ENCODE data around the gene SPACA9. TPM values are rescaled to one million over a fixed set of nuclear protein-coding genes. Genes with fewer than 3 reads are reported as not detected.

SPACA9 gene
- total and polyA plus RNA-seq, 2 of the 4 experiments (the other 2 are of a cell fraction): 0.90 to 4.9 TPM

- H3K4me1 ChIP-seq (ENCODE audit: control insufficient read depth, insufficient read depth, low read length): peaks cover 2% of the 10 kb centered on the region; the same call in 1 of the 2 replicates
- H2BK5ac ChIP-seq (ENCODE audit: low read depth, low read length, poor library complexity, severe bottlenecking): no peak overlapping the region
- intact Hi-C loops (cut with micrococcal nuclease) (no loop called here), dilution Hi-C loops (cut with HindIII; ENCODE audit: low sequenced_read_pairs, unreplicated experiment) (no loop called here), in situ Hi-C loops (cut with MboI; ENCODE audit: low sequenced_read_pairs) (no loop called here)
- no peak overlapping the region for H3K9ac ChIP-seq (ENCODE audit: low read depth, low read length)
- no peak overlapping the region for H3K4ac ChIP-seq (ENCODE audit: low read depth, low read length)
- H3K23ac ChIP-seq (ENCODE audit: low read depth, low read length): no peak overlapping the region
- ChIA-PET CTCF (no interaction called here), POLR2A (ENCODE audit: unreplicated experiment) (no interaction called here)
- no peak overlapping the region for H3K4me3 ChIP-seq (ENCODE audit: insufficient read depth, low read depth, low read length)
- peaks cover 25% of the 10 kb centered on the region for H3K27me3 ChIP-seq (ENCODE audit: control insufficient read depth, insufficient read depth, low read length)
- H3K14ac ChIP-seq (replicated peaks; ENCODE audit: low read depth, low read length): no peak overlapping the region
- H2AK9ac ChIP-seq (replicated peaks; ENCODE audit: low read depth, low read length, poor library complexity): no peak overlapping the region
- no peak overlapping the region for H2BK120ac ChIP-seq (ENCODE audit: low read depth, low read length)
- no peak overlapping the region for H3K27ac ChIP-seq (ENCODE audit: insufficient read depth, low read length)
- no peak overlapping the region for H3K56ac ChIP-seq (ENCODE audit: extremely low read depth, insufficient read depth, low read length)
- H3K79me1 ChIP-seq (ENCODE audit: low read depth in 1 of 2, low read length in 2 of 2): no peaks in the 10 kb centered on the region
- H4K8ac ChIP-seq (ENCODE audit: low read depth in 2 of 2, low read length in 2 of 2): no peak overlapping the region
- ATAC-seq (ENCODE audit: low read depth) (no peak), DNase-seq (no peak)
- no peak overlapping the region for H2AFZ ChIP-seq (replicated peaks; ENCODE audit: low read length, poor library complexity)
- H3K9me1 ChIP-seq (ENCODE audit: insufficient read depth, low read length): no peaks in the 10 kb centered on the region; the same call in 1 of the 2 replicates
- no TSS peak for BruUV-seq (replicated peaks)
- H2AK5ac ChIP-seq (ENCODE audit: low read depth, low read length): no peak overlapping the region
- no peak for TF ChIP-seq RAD21 (IDR thresholded peaks at IDR 0.05; ENCODE audit: low read length)
- no peak for TF ChIP-seq USF2 (IDR thresholded peaks at IDR 0.05; ENCODE audit: low read depth, low read length)
- TF ChIP-seq NFE2L2 (IDR thresholded peaks at IDR 0.05; ENCODE audit: low read depth, low read length): no peak
- no peak for TF ChIP-seq ELK1 (IDR thresholded peaks at IDR 0.05; ENCODE audit: borderline replicate concordance, low read depth, low read length)
- TF ChIP-seq POLR2A (IDR thresholded peaks at IDR 0.05; ENCODE audit: low read depth, low read length): no peak
- TF ChIP-seq RCOR1 (IDR thresholded peaks at IDR 0.05; ENCODE audit: insufficient replicate concordance, low read length): no peak
- no peak for TF ChIP-seq CEBPB (IDR thresholded peaks at IDR 0.05; ENCODE audit: low read depth, low read length)
- TF ChIP-seq MAZ (IDR thresholded peaks at IDR 0.05; ENCODE audit: borderline replicate concordance, low read depth, low read length): no peak
- no peak for TF ChIP-seq BHLHE40 (IDR thresholded peaks at IDR 0.05; ENCODE audit: low read depth, low read length)
- no peak for TF ChIP-seq CHD1 (IDR thresholded peaks at IDR 0.05; ENCODE audit: low read depth, low read length)
- TF ChIP-seq CTCF (conservative IDR thresholded peaks at IDR 0.05; ENCODE audit: low read depth, low read length): no peak
- no peak for TF ChIP-seq FOS (IDR thresholded peaks at IDR 0.05; ENCODE audit: low read depth, low read length)
- no peak for TF ChIP-seq MXI1 (IDR thresholded peaks at IDR 0.05; ENCODE audit: borderline replicate concordance, low read depth, low read length)
- no peak for TF ChIP-seq SMC3 (IDR thresholded peaks at IDR 0.05; ENCODE audit: low read depth, low read length)
- no peak for TF ChIP-seq MAFK (IDR thresholded peaks at IDR 0.05; ENCODE audit: low read depth, low read length)
- no peak for TF ChIP-seq RFX5 (IDR thresholded peaks at IDR 0.05; ENCODE audit: low read depth, low read length)
- no peak overlapping the region for H3K4me2 ChIP-seq (ENCODE audit: low read depth, low read length)
- no peak overlapping the region for H2BK20ac ChIP-seq (ENCODE audit: low read depth, low read length)
- no peak overlapping the region for H4K5ac ChIP-seq (ENCODE audit: low read depth, low read length)
- H3K9me3 ChIP-seq (ENCODE audit: control insufficient read depth, insufficient read depth, low read length): no peaks in the 10 kb centered on the region
- H3K36me3 ChIP-seq (ENCODE audit: control insufficient read depth, insufficient read depth, low read length): no peaks in the 10 kb centered on the region
- H4K91ac ChIP-seq (ENCODE audit: insufficient read depth, low read depth, low read length): no peak overlapping the region
- WGBS, 2 experiments (ENCODE audit: extremely low coverage in 2 of 2, insufficient read length in 1 of 2): 80% methylated on average over 4 of the region's 16 CpGs; no CpG with 5 or more reads in 1 of the 2 experiments
- H4K20me1 ChIP-seq (ENCODE audit: insufficient read depth, low read length): no peaks in the 10 kb centered on the region
- H3K18ac ChIP-seq (ENCODE audit: low read depth, low read length): no peak overlapping the region
- H2BK15ac ChIP-seq (ENCODE audit: low read depth, low read length): no peak overlapping the region
These were observed 41.0 kb upstream of the SPACA9 start for GRCh38 chr9:132837501-132838286.
